ENCODE measurements around the gene TRAF3IP1.

- no peak for TF ChIP-seq CTCF (IDR thresholded peaks at IDR 0.05)
- TF ChIP-seq POLR2A (IDR thresholded peaks at IDR 0.05) = no peak
Measured at GRCh38 chr2:238369591-238370040, 49.3 kb downstream of the TRAF3IP1 start.
